Spleen (tissue), 11 donors: Measurements from ENCODE around the gene SLIT3. TPM values are rescaled to one million over a fixed set of nuclear protein-coding genes. Genes with fewer than 3 reads are reported as not detected.

Experiments used
- DNase-seq: peaks from one replicate; pipeline ENCODE4 v3.0.0-alpha.2; 2020
- H3K27ac ChIP-seq, 8 donors: fragments of 200-600 bp; sonication (generic) in 7 of 8; 1 replicate in 4 of 8; 2 replicates in 4 of 8; pipeline versions ENCODE4 v1.5.0 to v1.8.0; 2016 to 2021; ENCODE audit warnings: inconsistent platforms in 4 of 8, mild to moderate bottlenecking in 4 of 8, moderate library complexity in 1 of 8
- H3K27me3 ChIP-seq, 7 donors: fragments of 200-600 bp; sonication (generic) in 6 of 7; replicated peaks in 1 of 7; 1 replicate in 4 of 7; 2 replicates in 3 of 7; pipeline versions ENCODE4 v1.5.0 to v1.8.0; 2016 to 2021; ENCODE audit warnings: inconsistent platforms in 3 of 7, mild to moderate bottlenecking in 1 of 7
- H3K36me3 ChIP-seq, 6 donors: fragments of 200-600 bp; sonication (generic) in 5 of 6; 1 replicate in 4 of 6; 2 replicates in 2 of 6; pipeline versions ENCODE4 v1.5.0 to v1.8.0; 2016 to 2021; ENCODE audit warnings: inconsistent platforms in 2 of 6
- H3K4me1 ChIP-seq, 6 donors: fragments of 200-600 bp; sonication (generic) in 5 of 6; 1 replicate in 3 of 6; 2 replicates in 3 of 6; pipeline versions ENCODE4 v1.5.0 to v1.8.0; 2016 to 2021; ENCODE audit warnings: inconsistent platforms in 3 of 6
- H3K4me3 ChIP-seq, 8 donors: fragments of 200-600 bp; sonication (generic) in 7 of 8; 1 replicate in 4 of 8; 2 replicates in 4 of 8; pipeline versions ENCODE4 v1.5.0 to v1.8.0; 2016 to 2021; ENCODE audit warnings: inconsistent platforms in 4 of 8, mild to moderate bottlenecking in 4 of 8, moderate library complexity in 2 of 8
- H3K9me3 ChIP-seq, 8 donors: fragments of 200-600 bp; sonication (generic) in 7 of 8; 1 replicate in 4 of 8; 2 replicates in 4 of 8; pipeline versions ENCODE4 v1.5.0 to v1.8.0; 2016 to 2021; ENCODE audit warnings: inconsistent platforms in 4 of 8
- CTCF ChIP-seq, 11 experiments: fragments of 200-600 bp in 7 of 11; fragments of 450-650 bp in 4 of 11; sonication (generic) in 4 of 11; IDR thresholded peaks in 8 of 11; conservative IDR thresholded peaks in 3 of 11; 1 replicate in 7 of 11; 2 replicates in 4 of 11; pipeline versions ENCODE4 v1.4.0 to v1.8.0; 2016 to 2021; ENCODE audit warnings: antibody characterized with exemption in 11 of 11, inconsistent platforms in 4 of 11, mild to moderate bottlenecking in 1 of 11
- POLR2AphosphoS5 ChIP-seq, 3 donors: sonication (generic); formaldehyde crosslinking; IDR thresholded peaks; one replicate each; pipeline ENCODE4 v1.5.1; 2017; ENCODE audit warnings: antibody characterized with exemption in 3 of 3
- WGBS, 5 donors: extraction: QIAGEN DNeasy Blood & Tissue Kit in 3 of 5; methylation state at CpG; one replicate each; pipeline versions ENCODE4 v1.1.5 to v1.1.7; 2013 to 2018; 5-methylcytosine and 5-hydroxymethylcytosine counted together
- intact Hi-C: fragments of 100-400 bp; cut with DNase I; formaldehyde crosslinking; loops from one replicate; pipeline ENCODE4 v1.15.0; 2023; ENCODE audit warnings: low total_unique reads
- microRNA-seq, 3 donors: library from miRNA; unstranded; fragments of <30 nt; microRNA quantifications; one replicate each; pipeline versions ENCODE4 to v1.1.0, GENCODE V29; 2019 to 2020
- polyA plus RNA-seq, 3 donors: library from polyadenylated mRNA; stranded (reverse); fragments of 200-250 nt; gene quantifications; one replicate each; pipeline ENCODE4 v1.2.1, GENCODE V29; 2013
- small RNA-seq, 4 donors: library from RNA; depleted of rRNA; stranded (forward); fragments of <200 nt; gene quantifications; one replicate each; pipeline ENCODE3, GENCODE V24; 2016
- total RNA-seq, 7 donors: library from RNA; depleted of rRNA in 3 of 7; stranded (reverse); fragments of >200 nt in 3 of 7; fragmentation: NEBNext Ultra II Directional in 4 of 7; extraction: Animal tissue kit (Norgen Biotek cat#: 25700) in 4 of 7; gene quantifications; one replicate each; pipeline versions ENCODE4 v1.1.0 to v1.2.1, GENCODE V29; 2016 to 2021
- donor health status: healthy with polysubstance abuse.
- donor health status: DM: no; HTN: no; CAD: no; lungs with moderate emphysema.
- donor health status: DM: no; HTN: no; CAD: no.
- donor health status: Bipolar disorder and iron deficiency.
- donor health status: healthy.
- donor health status: DM: no; HTN: no; CAD: no.
- donor health status: DM: yes; HTN: yes; CAD: no.

Gene SLIT3
- total and polyA plus RNA-seq, 10 donors: 0.33 to 54.0 (median 13.2) TPM

- peak overlapping the region in 7 of 8 donors; percentile 31 to 72 (median 49) for H3K27ac ChIP-seq
- no peak for DNase-seq
- no peaks in the 10 kb centered on the region for H3K9me3 ChIP-seq
- H3K4me3 ChIP-seq: no peak overlapping the region
- H3K4me1 ChIP-seq: peaks cover 0 to 13% (median 5%) of the 10 kb centered on the region in 6 donors
- H3K27me3 ChIP-seq: no peaks in the 10 kb centered on the region
- no peaks in the 10 kb centered on the region for H3K36me3 ChIP-seq
- WGBS, 5 donors: 31 to 40% (median 37%) methylated on average over 2 of the region's 2 CpGs
- intact Hi-C loops: no loop called here
- peak in 1 of 3 donors; percentile 67 for TF ChIP-seq POLR2AphosphoS5 (IDR thresholded peaks at IDR 0.05)
- no peak for TF ChIP-seq CTCF (IDR thresholded peaks at IDR 0.05 in 8 of 11, conservative IDR thresholded peaks at IDR 0.05 in 3 of 11)
Observed at GRCh38 chr5:168612996-168613395, 687.9 kb downstream of the SLIT3 start.

- TF ChIP-seq CTCF (IDR thresholded peaks at IDR 0.05 in 8 of 11, conservative IDR thresholded peaks at IDR 0.05 in 3 of 11) (no peak), POLR2AphosphoS5 (IDR thresholded peaks at IDR 0.05) (no peak)
- no peak for DNase-seq
- Histone ChIP-seq H3K4me3 (no peak overlapping the region), H3K9me3 (no peaks in the 10 kb centered on the region), H3K27ac (no peak overlapping the region), H3K36me3 (no peaks in the 10 kb centered on the region), H3K4me1 (peaks cover 0 to 13% (median 5%) of the 10 kb centered on the region in 6 donors), H3K27me3 (no peaks in the 10 kb centered on the region)
- intact Hi-C loops: no loop called here
- 81 to 89% (median 82%) methylated on average over 4 of the region's 4 CpGs for WGBS, 5 donors
Observed at GRCh38 chr5:168612123-168612522, 688.8 kb downstream of the SLIT3 start.

Small RNA genes within 50 kb of the gene (microRNA-seq; reads per million reads assigned to microRNA genes)
- gene MIR218-2 (0 to 1.1 (median 0.36) reads per million in 3 donors), gene MIR585 (4.8 to 18.2 (median 14.8) reads per million in 3 donors)

Small RNA genes within 50 kb of the gene (small RNA-seq; reads per million reads assigned to genes)
- gene MIR218-2: 0 to 0.08 (median 0) reads per million in 4 donors
- gene MIR585: 0 to 0.29 (median 0.07) reads per million in 4 donors
- gene RF00019: 0 reads per million in 4 donors
